Ishikawa (cell line): ENCODE data around the gene EREG.

Experiments
- CEBPB ChIP-seq: IDR thresholded peaks from 2 replicates; pipeline ENCODE4 v1.6.1; 2012
- CREB1 ChIP-seq: IDR thresholded peaks from 2 replicates; pipeline ENCODE4 v1.6.1; 2012; ENCODE audit warnings: low read depth
- EGR1 ChIP-seq: IDR thresholded peaks from 2 replicates; pipeline ENCODE4 v1.6.1; 2012
- EP300 ChIP-seq: IDR thresholded peaks from 2 replicates; pipeline ENCODE4 v1.6.1; 2012; ENCODE audit warnings: borderline replicate concordance
- FOXM1 ChIP-seq: IDR thresholded peaks from 2 replicates; pipeline ENCODE4 v1.6.1; 2012; ENCODE audit warnings: low read depth, borderline replicate concordance
- MAX ChIP-seq: IDR thresholded peaks from 2 replicates; pipeline ENCODE4 v1.6.1; 2012
- NFIC ChIP-seq: IDR thresholded peaks from 2 replicates; pipeline ENCODE4 v1.6.1; 2012
- RAD21 ChIP-seq: IDR thresholded peaks from 2 replicates; pipeline ENCODE4 v1.6.1; 2012; ENCODE audit warnings: low read depth
- REST ChIP-seq: IDR thresholded peaks from 2 replicates; pipeline ENCODE4 v1.6.1; 2012; ENCODE audit warnings: low read depth, mild to moderate bottlenecking
- TAF1 ChIP-seq: IDR thresholded peaks from 2 replicates; pipeline ENCODE4 v1.6.1; 2012; ENCODE audit warnings: low read depth, mild to moderate bottlenecking
- TCF12 ChIP-seq: IDR thresholded peaks from 2 replicates; pipeline ENCODE4 v1.6.1; 2012; ENCODE audit warnings: low read depth
- TEAD4 ChIP-seq: IDR thresholded peaks from 2 replicates; pipeline ENCODE4 v1.6.1; 2012
- USF1 ChIP-seq: IDR thresholded peaks from 2 replicates; pipeline ENCODE4 v1.6.1; 2012
- YY1 ChIP-seq: IDR thresholded peaks from 2 replicates; pipeline ENCODE4 v1.6.1; 2012; ENCODE audit warnings: low read depth
- ZBTB7A ChIP-seq: IDR thresholded peaks from 2 replicates; pipeline ENCODE4 v1.6.1; 2012; ENCODE audit warnings: low read depth

EREG gene

GRCh38 chr4:74420863-74421262 is 55.9 kb downstream of the EREG start:
- no peak for TF ChIP-seq CEBPB
- no peak for TF ChIP-seq EGR1
- TF ChIP-seq FOXM1: no peak
- no peak for TF ChIP-seq RAD21
- TF ChIP-seq NFIC: no peak
- no peak for TF ChIP-seq TAF1
- no peak for TF ChIP-seq CREB1
- TF ChIP-seq TEAD4: no peak
- no peak for TF ChIP-seq REST

GRCh38 chr4:74423104-74423503 is 58.2 kb downstream of the EREG start:
- TF ChIP-seq ZBTB7A (no peak), EP300 (no peak), USF1 (no peak), REST (no peak), MAX (no peak), NFIC (no peak), CREB1 (no peak)

GRCh38 chr4:74424111-74424510 is 59.2 kb downstream of the EREG start:
- TF ChIP-seq CREB1 (no peak), FOXM1 (no peak), RAD21 (no peak), EP300 (no peak), MAX (no peak), EGR1 (no peak), NFIC (no peak), CEBPB (no peak), TEAD4 (no peak), REST (no peak), TCF12 (no peak), YY1 (no peak), TAF1 (no peak), USF1 (no peak)

GRCh38 chr4:74426101-74426500 is 61.2 kb downstream of the EREG start:
- no peak for TF ChIP-seq REST
- TF ChIP-seq TCF12: no peak
- no peak for TF ChIP-seq CEBPB
- TF ChIP-seq MAX: no peak
- TF ChIP-seq TAF1: no peak
